B cell (primary cell): ENCODE data around the gene TF. TPM values are rescaled to one million over a fixed set of nuclear protein-coding genes. Genes with fewer than 3 reads are reported as not detected.

Experiments
- ATAC-seq: fragments of 200-7000 bp; cut with Tn5 transposase; one replicate; pipeline ENCODE4 v1.10.0; 2021; ENCODE audit warnings: low read depth, mild to moderate bottlenecking, moderate number of reproducible peaks, moderate library complexity
- CTCF ChIA-PET: fragments of 350-600 bp; sonication (Branson Sonifier 250); formaldehyde crosslinking; loops from one replicate; lab custom pipeline; 2021; ENCODE audit warnings: antibody characterized with exemption, inconsistent platforms; lab: Charles Lee
- POLR2A ChIA-PET: fragments of 350-600 bp; sonication (Branson Sonifier 250); formaldehyde crosslinking; loops from one replicate; lab custom pipeline; 2021; ENCODE audit warnings: antibody characterized with exemption; lab: Charles Lee
- DNase-seq: peaks from one replicate; pipeline ENCODE4 v3.0.0; 2013
- H2AFZ ChIP-seq: 2 replicates; pipeline ENCODE4 v1.6.1; 2012; ENCODE audit warnings: mild to moderate bottlenecking, low read depth, low read length; ENCODE audit not compliant: insufficient read depth, poor library complexity, severe bottlenecking
- H3K27ac ChIP-seq, 2 donors: 1 replicate in 1 of 2; 2 replicates in 1 of 2; pipeline ENCODE4 v1.5.1; 2012 to 2013; ENCODE audit warnings: low read length in 2 of 2, mild to moderate bottlenecking in 2 of 2, moderate library complexity in 1 of 2
- H3K27me3 ChIP-seq, 4 experiments: fragments of 200-600 bp in 1 of 4; sonication (generic) in 1 of 4; replicated peaks in 1 of 4; 1 replicate in 2 of 4; 2 replicates in 2 of 4; pipeline versions ENCODE4 v1.6.1 to v1.7.0; 2013 to 2016; ENCODE audit warnings: low read length in 3 of 4, mild to moderate bottlenecking in 2 of 4, mixed read lengths in 1 of 4, moderate library complexity in 1 of 4; ENCODE audit not compliant: insufficient read depth in 4 of 4, control insufficient read depth in 3 of 4; ENCODE audit errors: control extremely low read depth in 1 of 4
- H3K36me3 ChIP-seq, 2 experiments: replicated peaks in 1 of 2; 1 replicate in 1 of 2; 2 replicates in 1 of 2; pipeline versions ENCODE4 v1.6.1 to v1.7.1; 2013; ENCODE audit warnings: low read length in 1 of 2; ENCODE audit not compliant: insufficient read depth in 2 of 2, control insufficient read depth in 1 of 2; ENCODE audit errors: control extremely low read depth in 1 of 2, extremely low read depth in 1 of 2
- H3K4me1 ChIP-seq, 2 donors: fragments of 200-600 bp in 1 of 2; sonication (generic) in 1 of 2; 1 replicate in 1 of 2; 2 replicates in 1 of 2; pipeline versions ENCODE4 v1.5.1 to v1.6.1; 2013 to 2017; ENCODE audit warnings: low read length in 2 of 2; ENCODE audit not compliant: control insufficient read depth in 2 of 2, insufficient read depth in 2 of 2
- H3K4me2 ChIP-seq: replicated peaks from 2 replicates; pipeline ENCODE3; 2012; ENCODE audit warnings: mild to moderate bottlenecking, low read depth, low read length; ENCODE audit not compliant: poor library complexity, severe bottlenecking
- H3K4me3 ChIP-seq, 5 experiments: fragments of 200-600 bp in 1 of 5; sonication (generic) in 1 of 5; 1 replicate in 3 of 5; 2 replicates in 2 of 5; pipeline versions ENCODE4 v1.5.1 to v1.7.0; 2011 to 2016; ENCODE audit warnings: low read length in 4 of 5, mild to moderate bottlenecking in 4 of 5, low read depth in 2 of 5, control low read depth in 1 of 5, moderate library complexity in 1 of 5; ENCODE audit not compliant: insufficient read depth in 1 of 5; ENCODE audit errors: control extremely low read depth in 1 of 5, extremely low read depth in 1 of 5
- H3K79me2 ChIP-seq: fragments of 200-600 bp; sonication (generic); one replicate; pipeline ENCODE4 v1.6.0; 2016; ENCODE audit warnings: low read length; ENCODE audit not compliant: control insufficient read depth, insufficient read depth
- H3K9ac ChIP-seq: fragments of 200-600 bp; sonication (generic); 2 replicates; pipeline ENCODE4 v1.6.1; 2017; ENCODE audit warnings: mild to moderate bottlenecking, low read length, moderate library complexity
- H3K9me3 ChIP-seq, 3 donors: one replicate each; pipeline versions ENCODE4 v1.6.1 to v1.7.1; 2013; ENCODE audit warnings: low read length in 2 of 3; ENCODE audit not compliant: control insufficient read depth in 2 of 3, insufficient read depth in 1 of 3; ENCODE audit errors: control extremely low read depth in 1 of 3
- H4K20me1 ChIP-seq: 2 replicates; pipeline ENCODE4 v1.6.0; 2012; ENCODE audit warnings: mild to moderate bottlenecking, low read length; ENCODE audit not compliant: insufficient read depth, control insufficient read depth, poor library complexity, severe bottlenecking
- H3K27ac Mint-ChIP-seq: one replicate; pipeline ENCODE4 v1.8.0; 2021; ENCODE audit warnings: mixed read lengths
- H3K27me3 Mint-ChIP-seq: one replicate; pipeline ENCODE4 v1.8.0; 2021; ENCODE audit warnings: mixed read lengths
- H3K4me1 Mint-ChIP-seq: one replicate; pipeline ENCODE4 v1.8.0; 2021; ENCODE audit warnings: mixed read lengths
- H3K4me3 Mint-ChIP-seq: one replicate; pipeline ENCODE4 v1.8.0; 2021; ENCODE audit warnings: mixed read lengths
- H3K9me3 Mint-ChIP-seq: one replicate; pipeline ENCODE4 v1.8.0; 2022; ENCODE audit warnings: mixed read lengths; ENCODE audit not compliant: insufficient read depth
- EZH2 ChIP-seq: IDR thresholded peaks from 2 replicates; pipeline ENCODE4 v1.6.1; 2012; ENCODE audit warnings: borderline replicate concordance, low read depth, mild to moderate bottlenecking, moderate library complexity, low read length; ENCODE audit not compliant: insufficient read depth, poor library complexity, severe bottlenecking
- WGBS: methylation state at CpG from one replicate; pipeline ENCODE4 v1.1.5; 2013; ENCODE audit warnings: missing lambda C conversion rate; ENCODE audit not compliant: insufficient coverage; 5-methylcytosine and 5-hydroxymethylcytosine counted together
- intact Hi-C: fragments of 100-400 bp; cut with micrococcal nuclease; formaldehyde crosslinking; loops from one replicate; pipeline ENCODE4 v1.10.0; 2022
- polyA plus RNA-seq: library from polyadenylated mRNA; depleted of rRNA; stranded (reverse); fragments of >200 nt; gene quantifications from 2 replicates; pipeline ENCODE4 v1.2.3, GENCODE V29; 2012
- total RNA-seq, 2 donors: library from RNA; stranded (reverse); fragments of 120-200 nt in 1 of 2; gene quantifications; 1 replicate in 1 of 2; 2 replicates in 1 of 2; pipeline versions ENCODE4 v1.2.3 to v1.2.4, GENCODE V29; 2013 to 2022
- TF ChIP-seq, protein P1 (sequence below): fragments of 200-600 bp; IDR thresholded peaks from one replicate; pipeline ENCODE4 v1.8.0; 2022; ENCODE audit warnings: antibody characterized with exemption, mild to moderate bottlenecking

The TF gene
- total and polyA plus RNA-seq, 2 donors (not counting 1 experiment from before 2014, with no cell fraction given): 0.27 to 0.37 TPM

DNA sequence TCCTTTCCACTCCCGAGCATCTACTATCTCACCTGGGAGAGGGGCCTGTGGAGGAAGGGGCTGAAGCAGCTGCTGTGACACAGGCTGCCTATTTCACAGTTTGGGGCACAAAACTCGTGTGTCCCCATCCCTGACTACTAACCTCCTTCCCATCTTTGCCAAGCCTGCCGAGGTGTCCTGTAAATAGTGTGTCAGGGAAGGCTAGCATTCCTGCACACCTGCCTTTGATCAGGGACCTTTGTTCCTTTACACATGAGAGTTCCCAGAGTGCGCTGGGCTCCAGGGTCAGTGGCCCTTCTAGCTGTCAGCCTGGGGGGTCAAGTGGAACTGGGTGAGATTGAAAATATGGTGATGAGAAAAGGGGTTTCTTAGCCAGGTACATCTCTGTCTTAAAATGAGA, 13.0 kb upstream of the TF start:
- POLR2A ChIA-PET: no interaction called here
- ATAC-seq: no peak
- WGBS: 96% methylated on average over 2 of the region's 4 CpGs

DNA sequence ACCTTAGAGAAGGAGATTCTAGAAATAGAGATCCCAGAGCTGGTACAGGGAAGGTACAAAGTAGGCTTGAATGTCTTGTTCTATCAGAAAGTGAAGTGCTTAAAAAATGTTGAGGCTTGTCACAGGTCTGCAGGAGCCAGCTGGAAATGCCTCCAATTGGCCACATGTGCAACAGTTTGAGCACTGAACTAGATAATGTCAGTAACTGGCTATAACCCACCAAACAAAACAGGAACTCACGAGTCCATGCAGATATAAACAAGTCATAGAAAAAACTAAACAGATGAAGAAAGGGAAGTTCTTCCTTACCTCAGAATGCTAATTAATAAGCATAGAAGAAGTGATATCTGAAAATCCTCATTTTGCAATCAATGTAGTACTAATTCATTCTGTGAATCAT, 11.9 kb upstream of the TF start:
- CTCF ChIA-PET: no interaction called here

More for the DNA sequence above, 13.0 kb upstream of the TF start:
- TF ChIP-seq, protein P1, sequence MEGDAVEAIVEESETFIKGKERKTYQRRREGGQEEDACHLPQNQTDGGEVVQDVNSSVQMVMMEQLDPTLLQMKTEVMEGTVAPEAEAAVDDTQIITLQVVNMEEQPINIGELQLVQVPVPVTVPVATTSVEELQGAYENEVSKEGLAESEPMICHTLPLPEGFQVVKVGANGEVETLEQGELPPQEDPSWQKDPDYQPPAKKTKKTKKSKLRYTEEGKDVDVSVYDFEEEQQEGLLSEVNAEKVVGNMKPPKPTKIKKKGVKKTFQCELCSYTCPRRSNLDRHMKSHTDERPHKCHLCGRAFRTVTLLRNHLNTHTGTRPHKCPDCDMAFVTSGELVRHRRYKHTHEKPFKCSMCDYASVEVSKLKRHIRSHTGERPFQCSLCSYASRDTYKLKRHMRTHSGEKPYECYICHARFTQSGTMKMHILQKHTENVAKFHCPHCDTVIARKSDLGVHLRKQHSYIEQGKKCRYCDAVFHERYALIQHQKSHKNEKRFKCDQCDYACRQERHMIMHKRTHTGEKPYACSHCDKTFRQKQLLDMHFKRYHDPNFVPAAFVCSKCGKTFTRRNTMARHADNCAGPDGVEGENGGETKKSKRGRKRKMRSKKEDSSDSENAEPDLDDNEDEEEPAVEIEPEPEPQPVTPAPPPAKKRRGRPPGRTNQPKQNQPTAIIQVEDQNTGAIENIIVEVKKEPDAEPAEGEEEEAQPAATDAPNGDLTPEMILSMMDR: no peak
- TF ChIP-seq EZH2: no peak
- no peak overlapping the region for H3K4me2 ChIP-seq
- H3K4me1 Mint-ChIP-seq: no peaks in the 10 kb centered on the region
- peaks cover 0 to 11% (median 4%) of the 10 kb centered on the region in 4 experiments for H3K27me3 ChIP-seq
- no peak overlapping the region for H3K27ac Mint-ChIP-seq
- H3K79me2 ChIP-seq: no peaks in the 10 kb centered on the region
- H3K9ac ChIP-seq: no peak overlapping the region
- CTCF ChIA-PET: no interaction called here
- no peaks in the 10 kb centered on the region for H3K36me3 ChIP-seq
- no peak overlapping the region for H3K4me3 Mint-ChIP-seq
- intact Hi-C loops: no loop called here
- DNase-seq: no peak
- no peaks in the 10 kb centered on the region for H4K20me1 ChIP-seq
- peaks cover 4% of the 10 kb centered on the region for H3K9me3 Mint-ChIP-seq
- H3K4me1 ChIP-seq: no peaks in the 10 kb centered on the region
- no peak overlapping the region for H3K4me3 ChIP-seq
- peaks cover 46% of the 10 kb centered on the region for H3K27me3 Mint-ChIP-seq
- no peak overlapping the region for H2AFZ ChIP-seq
- no peak overlapping the region for H3K27ac ChIP-seq
- H3K9me3 ChIP-seq: no peaks in the 10 kb centered on the region

More for the DNA sequence above, 11.9 kb upstream of the TF start:
- no peaks in the 10 kb centered on the region for H3K4me1 Mint-ChIP-seq
- no peak overlapping the region for H3K9ac ChIP-seq
- peaks cover 46% of the 10 kb centered on the region for H3K27me3 Mint-ChIP-seq
- intact Hi-C loops: no loop called here
- H3K4me2 ChIP-seq: no peak overlapping the region
- peaks cover 0 to 11% (median 4%) of the 10 kb centered on the region in 4 experiments for H3K27me3 ChIP-seq
- no peak overlapping the region for H3K27ac ChIP-seq
- peaks cover 4% of the 10 kb centered on the region for H3K9me3 Mint-ChIP-seq
- no peak overlapping the region for H3K27ac Mint-ChIP-seq
- no peaks in the 10 kb centered on the region for H3K9me3 ChIP-seq
- H3K4me1 ChIP-seq: no peaks in the 10 kb centered on the region
- H3K4me3 ChIP-seq: no peak overlapping the region
- no peak overlapping the region for H2AFZ ChIP-seq
- no peaks in the 10 kb centered on the region for H3K36me3 ChIP-seq
- WGBS: no CpG with 5 or more reads among the region's 1 CpG
- POLR2A ChIA-PET: no interaction called here
- DNase-seq (no peak), ATAC-seq (no peak)
- H3K4me3 Mint-ChIP-seq: no peak overlapping the region
- TF ChIP-seq, protein P1: no peak
- no peak for TF ChIP-seq EZH2
- no peaks in the 10 kb centered on the region for H4K20me1 ChIP-seq
- no peaks in the 10 kb centered on the region for H3K79me2 ChIP-seq
